ACC112 (cell line): ENCODE data around the gene IGFALS.
"Not testable (repeated sequence)": the region's sequence is repeated elsewhere in the genome, so short reads cannot be mapped to it uniquely, and the experiment has no call there.

Experiments
- H2AFZ ChIP-seq: fragments of 200-600 bp; sonication (generic); one replicate; pipeline ENCODE4 v1.6.0; 2017; ENCODE audit warnings: antibody characterized with exemption, low read length; ENCODE audit not compliant: unreplicated experiment
- H3K27ac ChIP-seq: fragments of 200-600 bp; sonication (generic); 2 replicates; pipeline ENCODE4 v1.5.1; 2014; ENCODE audit warnings: low read depth, mild to moderate bottlenecking, antibody characterized with exemption, low read length, moderate library complexity
- H3K27me3 ChIP-seq: fragments of 200-600 bp; sonication (generic); 2 replicates; pipeline ENCODE4 v1.6.1; 2014; ENCODE audit warnings: mild to moderate bottlenecking, antibody characterized with exemption, low read length, moderate library complexity, mixed read lengths; ENCODE audit not compliant: insufficient read depth
- H3K36me3 ChIP-seq: fragments of 200-600 bp; sonication (generic); 2 replicates; pipeline ENCODE4 v1.6.1; 2016; ENCODE audit warnings: mild to moderate bottlenecking, antibody characterized with exemption, low read length, moderate library complexity, mixed read lengths; ENCODE audit not compliant: insufficient read depth
- H3K4me1 ChIP-seq: fragments of 200-600 bp; sonication (generic); one replicate; pipeline ENCODE4 v1.6.1; 2016; ENCODE audit warnings: low read length, mixed read lengths; ENCODE audit not compliant: insufficient read depth, unreplicated experiment, control insufficient read depth
- H3K4me3 ChIP-seq: fragments of 200-600 bp; sonication (generic); 2 replicates; pipeline ENCODE4 v1.5.1; 2014; ENCODE audit warnings: mild to moderate bottlenecking, low read depth, low read length
- H3K79me2 ChIP-seq: fragments of 200-600 bp; sonication (generic); one replicate; pipeline ENCODE4 v1.6.0; 2016; ENCODE audit warnings: low read length; ENCODE audit not compliant: control insufficient read depth, unreplicated experiment, insufficient read depth

Gene IGFALS

DNA sequence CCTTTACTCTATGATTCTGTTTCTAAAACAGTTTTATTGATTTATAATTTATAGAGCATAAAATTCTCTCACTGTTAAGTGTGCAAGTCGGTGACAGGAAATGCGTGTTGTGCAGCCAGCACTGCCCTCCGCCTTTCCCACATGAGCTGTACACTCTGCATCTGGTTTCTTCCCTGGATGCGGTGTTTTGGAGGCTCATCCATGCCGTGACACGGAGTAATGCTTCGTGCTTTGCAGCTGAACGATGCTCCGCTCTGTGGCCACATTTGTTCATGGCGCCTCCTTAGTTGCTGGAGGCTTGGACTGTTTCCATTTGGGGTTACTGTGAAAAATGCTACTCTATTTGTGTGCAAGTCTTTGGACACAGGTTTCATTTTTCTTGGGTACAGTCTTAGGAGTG is 7.2 kb upstream of the IGFALS start:
- no peak overlapping the region for H3K27ac ChIP-seq
- H3K4me3 ChIP-seq: no peak overlapping the region
- H3K27me3 ChIP-seq: no peaks in the 10 kb centered on the region

DNA sequence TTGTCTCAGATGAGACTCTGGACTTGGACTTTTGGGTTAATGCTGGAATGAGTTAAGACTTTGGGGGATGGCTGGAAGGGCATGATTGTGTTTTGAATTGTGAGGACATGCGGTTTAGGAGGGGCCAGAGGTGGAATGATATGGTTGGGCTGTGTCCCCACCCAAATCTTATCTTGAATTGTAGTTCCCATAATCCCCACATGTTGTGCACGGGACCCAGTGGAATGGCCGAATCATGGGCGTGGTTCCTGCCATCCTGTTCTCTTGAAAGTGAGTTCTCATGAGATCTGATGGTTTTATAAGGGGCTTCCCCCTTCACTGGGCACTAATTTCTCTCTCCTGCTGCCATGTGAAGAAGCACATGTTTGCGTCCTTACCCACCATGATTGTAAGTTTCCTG is 5.8 kb upstream of the IGFALS start:
- H2AFZ ChIP-seq, H3K36me3 ChIP-seq, H3K27ac ChIP-seq, H3K27me3 ChIP-seq, H3K4me3 ChIP-seq, H3K79me2 ChIP-seq, H3K4me1 ChIP-seq: not testable (repeated sequence)

More for the DNA sequence above, 7.2 kb upstream of the IGFALS start:
- H2AFZ ChIP-seq: no peak overlapping the region
- no peaks in the 10 kb centered on the region for H3K36me3 ChIP-seq
- H3K4me1 ChIP-seq: no peaks in the 10 kb centered on the region
- H3K79me2 ChIP-seq: no peaks in the 10 kb centered on the region

DNA sequence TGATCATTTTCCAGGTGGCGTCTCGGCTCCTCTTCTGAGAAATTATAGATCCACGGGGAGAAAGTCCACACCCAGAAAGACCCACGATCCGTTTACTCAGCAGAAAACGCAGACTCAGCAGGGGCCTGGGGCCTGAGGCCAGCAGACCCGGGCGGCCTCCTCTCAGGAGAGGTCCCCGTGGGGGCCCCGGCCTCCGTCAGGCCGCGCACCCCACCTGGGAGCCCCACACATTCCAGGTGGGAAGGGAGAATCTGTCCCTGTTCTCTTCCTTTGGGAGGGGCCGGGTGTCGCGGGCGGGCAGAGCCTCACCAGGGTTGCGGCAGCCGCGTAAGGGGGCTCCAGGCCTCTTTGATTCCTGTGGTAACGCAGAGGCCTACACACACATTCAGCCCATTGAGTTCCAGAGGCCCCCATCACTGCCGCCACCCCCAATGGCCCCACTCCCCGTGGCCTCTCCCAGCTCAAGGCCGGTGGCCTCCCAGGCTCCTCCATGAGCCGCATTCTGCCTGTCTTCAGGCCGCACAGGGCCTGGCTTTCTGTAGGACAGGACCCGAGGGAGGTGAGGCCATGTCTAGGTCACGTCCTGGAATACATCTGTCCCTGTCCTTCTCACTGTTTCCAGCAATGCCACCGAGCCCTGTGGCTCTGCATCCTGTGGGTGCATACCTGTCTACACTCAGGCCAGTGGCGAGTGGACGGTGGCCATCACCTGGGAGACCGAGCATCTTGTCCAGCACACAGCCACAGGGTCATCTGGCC is 1.6 kb upstream of the IGFALS start:
- no peak overlapping the region for H2AFZ ChIP-seq
- H3K4me1 ChIP-seq: no peaks in the 10 kb centered on the region
- no peak overlapping the region for H3K27ac ChIP-seq
- H3K36me3 ChIP-seq: no peaks in the 10 kb centered on the region
- H3K4me3 ChIP-seq: no peak overlapping the region
- H3K27me3 ChIP-seq: no peaks in the 10 kb centered on the region
- H3K79me2 ChIP-seq: no peaks in the 10 kb centered on the region

DNA sequence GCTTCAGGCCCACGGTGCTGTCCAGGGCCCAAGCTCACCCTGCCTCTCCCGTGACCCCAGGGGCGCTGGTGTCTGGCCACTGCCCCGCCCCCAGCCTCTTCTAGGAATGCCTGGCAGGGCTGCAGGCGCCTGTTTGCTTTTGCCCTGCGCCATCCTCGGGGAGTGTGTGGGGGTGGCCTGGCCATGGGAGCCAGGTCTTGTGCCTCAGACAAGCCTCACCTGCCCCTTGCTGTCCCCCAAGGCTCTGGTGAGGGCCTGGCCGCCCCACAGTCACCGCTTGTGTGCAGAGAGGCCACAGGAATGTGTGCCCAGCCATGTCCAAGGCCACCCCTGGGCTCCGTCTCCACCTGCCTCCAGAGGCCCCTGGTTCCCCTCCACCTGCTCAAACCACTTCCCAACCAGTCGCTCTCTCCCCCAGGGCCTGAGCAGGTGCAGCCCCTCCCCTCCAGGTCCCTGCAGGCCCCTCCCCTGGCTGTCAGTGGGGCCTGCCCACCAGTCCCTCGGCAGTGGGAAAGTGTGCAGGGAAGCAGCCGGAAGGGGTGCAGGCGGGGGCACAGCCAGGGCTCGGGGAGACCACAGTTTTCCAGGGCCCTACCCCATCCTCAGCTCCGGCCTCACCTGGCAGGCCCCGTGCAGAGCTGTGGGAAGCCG is 841 bp upstream of the IGFALS start:
- Histone ChIP-seq H3K27ac (no peak overlapping the region), H2AFZ (no peak overlapping the region), H3K27me3 (no peaks in the 10 kb centered on the region), H3K79me2 (peaks cover 1% of the 10 kb centered on the region), H3K4me3 (no peak overlapping the region), H3K4me1 (no peaks in the 10 kb centered on the region), H3K36me3 (no peaks in the 10 kb centered on the region)

DNA sequence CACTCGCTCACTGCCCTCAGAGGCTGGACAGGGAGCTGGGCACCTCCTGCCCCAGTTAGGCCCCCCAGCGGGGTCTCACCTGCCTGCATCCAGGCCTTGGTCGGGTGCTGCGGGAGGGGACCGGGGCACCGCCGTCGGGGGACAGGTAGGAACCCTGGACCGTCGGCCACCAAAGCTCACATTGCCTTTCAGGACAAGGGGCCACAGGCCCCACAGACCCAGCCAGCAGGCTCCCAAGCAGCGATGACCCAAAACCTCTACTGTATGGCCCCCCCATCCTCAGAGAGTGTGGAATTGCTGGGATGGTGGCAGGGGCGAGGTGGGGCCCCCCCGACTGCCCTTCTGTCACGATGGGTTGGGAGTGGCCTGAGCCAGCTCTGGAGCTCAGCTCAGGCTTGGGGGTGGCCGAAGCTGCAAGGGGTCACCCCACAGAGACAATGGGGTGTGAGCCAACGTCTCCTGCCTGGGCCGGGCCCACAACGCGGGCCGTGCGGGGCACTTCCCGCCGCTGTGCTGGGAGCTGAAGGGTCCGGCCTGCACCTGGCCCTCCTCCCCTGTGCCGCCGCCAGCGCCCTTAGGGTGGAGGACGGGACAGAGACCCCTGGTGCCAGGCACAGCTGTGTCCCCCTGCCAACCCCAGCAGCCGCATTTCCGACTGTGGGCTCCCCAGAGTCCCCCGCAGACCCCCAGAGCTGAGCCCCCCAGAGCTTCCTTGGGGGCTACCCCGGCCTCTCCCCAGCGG is 498 bp downstream of the IGFALS start:
- no peak overlapping the region for H3K4me3 ChIP-seq
- H3K79me2 ChIP-seq: peaks cover 2% of the 10 kb centered on the region
- no peaks in the 10 kb centered on the region for H3K36me3 ChIP-seq
- H3K27me3 ChIP-seq: no peaks in the 10 kb centered on the region
- H2AFZ ChIP-seq: no peak overlapping the region
- no peaks in the 10 kb centered on the region for H3K4me1 ChIP-seq
- H3K27ac ChIP-seq: no peak overlapping the region

DNA sequence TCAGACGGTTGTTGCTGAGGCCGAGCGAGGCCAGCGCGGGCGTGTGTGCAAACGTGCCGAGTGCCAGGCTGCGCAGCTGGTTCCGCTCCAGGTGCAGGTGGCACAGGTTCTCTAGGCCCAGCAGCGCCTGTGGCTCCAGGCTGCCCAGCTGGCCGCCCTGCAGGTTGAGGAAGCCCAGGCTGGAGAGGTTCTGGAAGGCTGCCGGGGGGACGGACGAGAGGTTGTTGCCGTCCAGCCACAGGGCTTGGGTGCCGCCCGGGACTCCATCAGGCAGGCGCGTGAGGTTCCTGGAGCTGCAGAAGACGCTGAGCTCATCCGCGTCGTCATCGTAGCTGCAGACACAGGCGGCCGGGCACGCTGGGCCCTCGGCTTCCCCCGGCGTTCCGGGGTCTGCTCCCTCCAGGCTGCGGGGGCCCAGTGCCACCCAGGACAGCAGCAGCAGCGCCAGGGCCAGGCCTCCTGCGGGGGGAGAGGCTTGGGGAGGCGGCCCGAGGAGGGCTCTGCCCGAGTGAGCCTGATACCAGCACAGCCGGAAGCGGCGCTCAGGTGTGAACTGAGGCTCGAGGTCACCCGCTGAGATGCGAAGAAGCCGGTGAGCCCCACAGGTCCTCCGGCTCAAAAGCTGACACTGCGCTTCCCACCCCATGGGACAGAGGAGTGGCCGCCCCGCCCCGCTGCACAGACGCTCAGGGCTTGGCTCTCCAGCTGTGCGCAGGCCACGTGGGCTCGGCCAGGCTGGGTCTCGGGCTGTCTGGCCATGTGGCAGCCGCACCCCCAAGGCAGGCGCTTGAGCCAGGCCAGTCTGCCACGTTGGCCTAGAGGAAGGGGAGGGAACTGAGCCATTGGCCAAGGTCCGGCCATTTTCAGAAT is 1.3 kb downstream of the IGFALS start:
- Histone ChIP-seq H3K27me3 (no peaks in the 10 kb centered on the region), H3K27ac (no peak overlapping the region), H2AFZ (no peak overlapping the region), H3K36me3 (no peaks in the 10 kb centered on the region), H3K4me3 (no peak overlapping the region), H3K79me2 (peaks cover 4% of the 10 kb centered on the region), H3K4me1 (no peaks in the 10 kb centered on the region)

DNA sequence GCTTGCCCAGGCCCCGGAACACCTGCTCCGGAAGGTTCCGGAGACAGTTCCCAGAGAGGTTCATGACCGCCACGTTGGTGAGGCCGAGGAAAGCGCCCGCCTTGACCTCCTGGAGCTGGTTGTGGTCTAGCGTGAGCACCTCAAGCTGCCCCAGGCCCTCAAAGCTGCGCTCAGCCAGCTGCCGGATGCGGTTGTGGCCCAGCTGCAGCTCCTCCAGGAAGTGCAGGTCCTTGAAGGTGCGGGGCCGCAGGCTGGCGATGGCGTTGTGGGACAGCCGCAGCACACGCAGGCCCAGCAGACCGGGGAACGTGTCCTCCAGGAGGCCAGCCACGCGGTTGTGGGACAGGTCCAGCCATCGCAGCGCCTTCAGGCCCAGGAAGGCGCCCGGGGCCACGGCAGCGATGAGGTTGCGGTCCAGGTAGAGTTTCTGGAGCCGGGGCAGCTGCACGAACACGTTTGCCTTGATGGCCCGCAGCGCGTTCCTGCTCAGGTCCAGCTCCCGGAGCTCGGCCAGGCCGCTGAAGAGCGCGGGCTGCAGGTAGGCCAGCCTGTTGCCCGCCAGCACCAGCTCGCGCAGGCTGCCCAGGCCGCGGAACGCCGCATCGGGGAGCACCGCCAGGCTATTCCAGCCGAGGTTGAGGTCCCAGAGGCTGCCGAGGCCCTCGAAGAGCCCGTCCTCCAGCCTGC is 2.1 kb downstream of the IGFALS start:
- no peak overlapping the region for H2AFZ ChIP-seq
- no peak overlapping the region for H3K4me3 ChIP-seq
- H3K27ac ChIP-seq: no peak overlapping the region
- H3K27me3 ChIP-seq: no peaks in the 10 kb centered on the region
- H3K79me2 ChIP-seq: peaks cover 11% of the 10 kb centered on the region
- no peaks in the 10 kb centered on the region for H3K4me1 ChIP-seq
- no peaks in the 10 kb centered on the region for H3K36me3 ChIP-seq

DNA sequence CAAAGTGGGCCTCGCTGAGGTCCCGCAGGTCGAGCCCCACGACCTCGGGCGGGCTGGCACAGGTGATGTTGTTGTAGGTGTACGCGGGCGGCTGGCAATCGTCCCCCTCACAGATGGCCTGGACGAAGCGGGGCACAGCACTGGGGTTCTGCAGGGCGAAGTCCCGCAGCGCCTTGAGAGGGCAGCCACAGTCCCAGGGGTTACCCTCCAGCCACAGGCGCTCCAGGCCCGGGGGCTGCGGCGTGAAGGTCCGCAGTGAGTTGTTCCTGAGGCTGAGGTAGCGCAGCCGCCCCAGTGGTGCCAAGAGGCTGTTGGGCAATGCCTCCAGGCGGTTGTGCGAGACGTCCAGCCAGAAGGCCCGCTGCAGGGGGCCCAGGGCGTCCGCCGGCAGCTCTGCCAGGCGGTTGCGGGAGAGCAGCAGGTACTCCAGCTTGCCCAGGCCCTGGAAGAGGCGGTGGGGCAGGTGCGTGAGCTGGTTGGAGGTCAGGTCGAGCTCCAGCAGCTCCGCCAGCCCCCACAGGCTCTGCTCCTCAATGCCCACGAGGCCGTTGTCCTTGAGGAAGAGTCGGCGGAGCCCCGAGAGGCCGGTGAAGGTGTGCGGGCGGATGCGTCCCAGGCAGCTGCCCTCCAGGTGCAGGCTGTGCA is 2.8 kb downstream of the IGFALS start:
- H3K79me2 ChIP-seq: peaks cover 17% of the 10 kb centered on the region
- no peaks in the 10 kb centered on the region for H3K4me1 ChIP-seq
- H2AFZ ChIP-seq: no peak overlapping the region
- H3K36me3 ChIP-seq: no peaks in the 10 kb centered on the region
- H3K27ac ChIP-seq: no peak overlapping the region
- H3K27me3 ChIP-seq: no peaks in the 10 kb centered on the region
- no peak overlapping the region for H3K4me3 ChIP-seq

DNA sequence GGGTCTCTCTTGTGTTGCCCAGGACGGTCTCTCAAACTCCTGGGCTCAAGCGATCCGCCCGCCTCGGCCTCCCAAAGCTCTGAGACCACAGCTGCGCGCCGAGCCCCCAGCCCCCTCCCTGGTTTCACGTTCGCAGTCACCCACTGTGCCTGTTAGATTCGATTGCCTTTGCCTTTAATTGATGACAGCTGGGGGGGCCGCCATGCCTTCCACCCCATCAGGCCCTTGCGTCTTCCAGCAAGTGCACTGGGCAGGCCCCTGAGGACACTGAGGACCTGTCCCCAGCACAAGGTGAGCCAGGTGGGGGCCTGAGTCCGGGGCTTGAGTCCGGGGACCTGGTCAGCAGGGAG is 3.3 kb downstream of the IGFALS start:
- H3K27me3 ChIP-seq: no peaks in the 10 kb centered on the region
- no peaks in the 10 kb centered on the region for H3K36me3 ChIP-seq
- no peak overlapping the region for H3K4me3 ChIP-seq

More for the DNA sequence above, 3.3 kb downstream of the IGFALS start:
- H2AFZ ChIP-seq: no peak overlapping the region
- H3K27ac ChIP-seq: no peak overlapping the region
- peaks cover 21% of the 10 kb centered on the region for H3K79me2 ChIP-seq
- H3K4me1 ChIP-seq: no peaks in the 10 kb centered on the region
